Measurements from ENCODE around the gene SHISA6.

SHISA6 gene

GRCh38 chr17:11342138-11342537 lies 101.1 kb downstream of the SHISA6 start:
- Histone ChIP-seq H3K4me1 (ENCODE audit: control insufficient read depth, insufficient read depth, low read length) (no peaks in the 10 kb centered on the region), H3K36me3 (ENCODE audit: control insufficient read depth, insufficient read depth, low read length) (no peaks in the 10 kb centered on the region), H3K9ac (ENCODE audit: low read depth, low read length) (no peak overlapping the region), H3K4me3 (ENCODE audit: low read depth, low read length) (no peak overlapping the region), H3K9me3 (ENCODE audit: control insufficient read depth, insufficient read depth, low read length) (no peaks in the 10 kb centered on the region), H3K27me3 (ENCODE audit: control insufficient read depth, insufficient read depth, low read length) (no peaks in the 10 kb centered on the region), H3K27ac (ENCODE audit: low read depth, low read length) (no peak overlapping the region)

- no peak overlapping the region for H3K4me3 ChIP-seq (ENCODE audit: low read depth, low read length)
- H3K9me3 ChIP-seq (ENCODE audit: control insufficient read depth, insufficient read depth, low read length): no peaks in the 10 kb centered on the region
- H3K9ac ChIP-seq (ENCODE audit: low read depth, low read length): no peak overlapping the region
Observed at GRCh38 chr17:11349106-11349505, 108.1 kb downstream of the SHISA6 start.

GRCh38 chr17:11351479-11351878 lies 110.5 kb downstream of the SHISA6 start:
- Histone ChIP-seq H3K27me3 (ENCODE audit: control insufficient read depth, insufficient read depth, low read length) (no peaks in the 10 kb centered on the region), H3K4me1 (ENCODE audit: control insufficient read depth, insufficient read depth, low read length) (no peaks in the 10 kb centered on the region), H3K27ac (ENCODE audit: low read depth, low read length) (no peak overlapping the region), H3K36me3 (ENCODE audit: control insufficient read depth, insufficient read depth, low read length) (no peaks in the 10 kb centered on the region), H3K4me3 (ENCODE audit: low read depth, low read length) (no peak overlapping the region), H3K9ac (ENCODE audit: low read depth, low read length) (no peak overlapping the region), H3K9me3 (ENCODE audit: control insufficient read depth, insufficient read depth, low read length) (no peaks in the 10 kb centered on the region)

More at GRCh38 chr17:11349106-11349505, 108.1 kb downstream of the SHISA6 start:
- Histone ChIP-seq H3K27ac (ENCODE audit: low read depth, low read length) (no peak overlapping the region), H3K36me3 (ENCODE audit: control insufficient read depth, insufficient read depth, low read length) (no peaks in the 10 kb centered on the region), H3K4me1 (ENCODE audit: control insufficient read depth, insufficient read depth, low read length) (no peaks in the 10 kb centered on the region), H3K27me3 (ENCODE audit: control insufficient read depth, insufficient read depth, low read length) (no peaks in the 10 kb centered on the region)

- H3K4me3 ChIP-seq (ENCODE audit: low read depth, low read length): no peak overlapping the region
- H3K36me3 ChIP-seq (ENCODE audit: control insufficient read depth, insufficient read depth, low read length): no peaks in the 10 kb centered on the region
- no peaks in the 10 kb centered on the region for H3K9me3 ChIP-seq (ENCODE audit: control insufficient read depth, insufficient read depth, low read length)
- no peaks in the 10 kb centered on the region for H3K27me3 ChIP-seq (ENCODE audit: control insufficient read depth, insufficient read depth, low read length)
- H3K9ac ChIP-seq (ENCODE audit: low read depth, low read length): no peak overlapping the region
- H3K4me1 ChIP-seq (ENCODE audit: control insufficient read depth, insufficient read depth, low read length): no peaks in the 10 kb centered on the region
- H3K27ac ChIP-seq (ENCODE audit: low read depth, low read length): no peak overlapping the region
Observed at GRCh38 chr17:11353601-11354000, 112.6 kb downstream of the SHISA6 start.

GRCh38 chr17:11356371-11356770 lies 115.4 kb downstream of the SHISA6 start:
- Histone ChIP-seq H3K27ac (ENCODE audit: low read depth, low read length) (no peak overlapping the region), H3K9ac (ENCODE audit: low read depth, low read length) (no peak overlapping the region), H3K36me3 (ENCODE audit: control insufficient read depth, insufficient read depth, low read length) (no peaks in the 10 kb centered on the region), H3K4me1 (ENCODE audit: control insufficient read depth, insufficient read depth, low read length) (no peaks in the 10 kb centered on the region), H3K4me3 (ENCODE audit: low read depth, low read length) (no peak overlapping the region), H3K27me3 (ENCODE audit: control insufficient read depth, insufficient read depth, low read length) (no peaks in the 10 kb centered on the region), H3K9me3 (ENCODE audit: control insufficient read depth, insufficient read depth, low read length) (no peaks in the 10 kb centered on the region)

- H3K27me3 ChIP-seq (ENCODE audit: control insufficient read depth, insufficient read depth, low read length): no peaks in the 10 kb centered on the region
- no peaks in the 10 kb centered on the region for H3K36me3 ChIP-seq (ENCODE audit: control insufficient read depth, insufficient read depth, low read length)
- no peaks in the 10 kb centered on the region for H3K4me1 ChIP-seq (ENCODE audit: control insufficient read depth, insufficient read depth, low read length)
- no peak overlapping the region for H3K27ac ChIP-seq (ENCODE audit: low read depth, low read length)
- no peak overlapping the region for H3K4me3 ChIP-seq (ENCODE audit: low read depth, low read length)
- no peaks in the 10 kb centered on the region for H3K9me3 ChIP-seq (ENCODE audit: control insufficient read depth, insufficient read depth, low read length)
- H3K9ac ChIP-seq (ENCODE audit: low read depth, low read length): no peak overlapping the region
Observed at GRCh38 chr17:11363565-11364117, 122.6 kb downstream of the SHISA6 start.

GRCh38 chr17:11366272-11366850 lies 125.3 kb downstream of the SHISA6 start:
- H3K4me1 ChIP-seq (ENCODE audit: control insufficient read depth, insufficient read depth, low read length): no peaks in the 10 kb centered on the region
- H3K27me3 ChIP-seq (ENCODE audit: control insufficient read depth, insufficient read depth, low read length): no peaks in the 10 kb centered on the region
- H3K27ac ChIP-seq (ENCODE audit: low read depth, low read length): no peak overlapping the region
- H3K9me3 ChIP-seq (ENCODE audit: control insufficient read depth, insufficient read depth, low read length): no peaks in the 10 kb centered on the region
- no peak overlapping the region for H3K4me3 ChIP-seq (ENCODE audit: low read depth, low read length)
- H3K36me3 ChIP-seq (ENCODE audit: control insufficient read depth, insufficient read depth, low read length): no peaks in the 10 kb centered on the region
- no peak overlapping the region for H3K9ac ChIP-seq (ENCODE audit: low read depth, low read length)

- Histone ChIP-seq H3K36me3 (ENCODE audit: control insufficient read depth, insufficient read depth, low read length) (no peaks in the 10 kb centered on the region), H3K4me3 (ENCODE audit: low read depth, low read length) (no peak overlapping the region), H3K27me3 (ENCODE audit: control insufficient read depth, insufficient read depth, low read length) (no peaks in the 10 kb centered on the region), H3K27ac (ENCODE audit: low read depth, low read length) (no peak overlapping the region), H3K9ac (ENCODE audit: low read depth, low read length) (no peak overlapping the region), H3K4me1 (ENCODE audit: control insufficient read depth, insufficient read depth, low read length) (no peaks in the 10 kb centered on the region), H3K9me3 (ENCODE audit: control insufficient read depth, insufficient read depth, low read length) (no peaks in the 10 kb centered on the region)
Observed at GRCh38 chr17:11369575-11369974, 128.6 kb downstream of the SHISA6 start.

GRCh38 chr17:11372692-11373091 lies 131.7 kb downstream of the SHISA6 start:
- Histone ChIP-seq H3K4me3 (ENCODE audit: low read depth, low read length) (no peak overlapping the region), H3K27me3 (ENCODE audit: control insufficient read depth, insufficient read depth, low read length) (no peaks in the 10 kb centered on the region), H3K9ac (ENCODE audit: low read depth, low read length) (no peak overlapping the region), H3K9me3 (ENCODE audit: control insufficient read depth, insufficient read depth, low read length) (no peaks in the 10 kb centered on the region), H3K4me1 (ENCODE audit: control insufficient read depth, insufficient read depth, low read length) (no peaks in the 10 kb centered on the region), H3K36me3 (ENCODE audit: control insufficient read depth, insufficient read depth, low read length) (no peaks in the 10 kb centered on the region), H3K27ac (ENCODE audit: low read depth, low read length) (no peak overlapping the region)

- Histone ChIP-seq H3K9ac (ENCODE audit: low read depth, low read length) (no peak overlapping the region), H3K4me3 (ENCODE audit: low read depth, low read length) (no peak overlapping the region), H3K36me3 (ENCODE audit: control insufficient read depth, insufficient read depth, low read length) (no peaks in the 10 kb centered on the region), H3K4me1 (ENCODE audit: control insufficient read depth, insufficient read depth, low read length) (no peaks in the 10 kb centered on the region), H3K27me3 (ENCODE audit: control insufficient read depth, insufficient read depth, low read length) (no peaks in the 10 kb centered on the region), H3K9me3 (ENCODE audit: control insufficient read depth, insufficient read depth, low read length) (no peaks in the 10 kb centered on the region), H3K27ac (ENCODE audit: low read depth, low read length) (no peak overlapping the region)
Observed at GRCh38 chr17:11378506-11378905, 137.5 kb downstream of the SHISA6 start.

- H3K9ac ChIP-seq (ENCODE audit: low read depth, low read length): no peak overlapping the region
- H3K9me3 ChIP-seq (ENCODE audit: control insufficient read depth, insufficient read depth, low read length): no peaks in the 10 kb centered on the region
- no peaks in the 10 kb centered on the region for H3K4me1 ChIP-seq (ENCODE audit: control insufficient read depth, insufficient read depth, low read length)
- no peak overlapping the region for H3K4me3 ChIP-seq (ENCODE audit: low read depth, low read length)
- H3K27me3 ChIP-seq (ENCODE audit: control insufficient read depth, insufficient read depth, low read length): no peaks in the 10 kb centered on the region
- H3K27ac ChIP-seq (ENCODE audit: low read depth, low read length): no peak overlapping the region
- no peaks in the 10 kb centered on the region for H3K36me3 ChIP-seq (ENCODE audit: control insufficient read depth, insufficient read depth, low read length)
Observed at GRCh38 chr17:11380761-11381160, 139.7 kb downstream of the SHISA6 start.

All from HUES48 (cell line).